Glomerular endothelial cell (primary cell): Measurements from ENCODE around the gene C18orf63. TPM values are rescaled to one million over a fixed set of nuclear protein-coding genes. Genes with fewer than 3 reads are reported as not detected.
A peak's percentile ranks its signal among the peaks of the same experiment; 100 is the strongest.
"Not testable (repeated sequence)": the region's sequence is repeated elsewhere in the genome, so short reads cannot be mapped to it uniquely, and the experiment has no call there.

Source experiments
- DNase-seq: peaks from one replicate; pipeline ENCODE4 v3.0.0-alpha.2; 2011; ENCODE audit warnings: low read depth, low spot score; ENCODE audit errors: extremely low read depth
- total RNA-seq: library from RNA; depleted of rRNA; stranded (reverse); fragments of >200 nt; gene quantifications from 2 replicates; pipeline ENCODE4 v1.2.3, GENCODE V29; 2015

C18orf63 gene
- total RNA-seq, 1 donor from 2014 or later, result not detected

- no peak for DNase-seq
Measured at GRCh38 chr18:74326231-74326630, 10.6 kb downstream of the C18orf63 start.

DNA sequence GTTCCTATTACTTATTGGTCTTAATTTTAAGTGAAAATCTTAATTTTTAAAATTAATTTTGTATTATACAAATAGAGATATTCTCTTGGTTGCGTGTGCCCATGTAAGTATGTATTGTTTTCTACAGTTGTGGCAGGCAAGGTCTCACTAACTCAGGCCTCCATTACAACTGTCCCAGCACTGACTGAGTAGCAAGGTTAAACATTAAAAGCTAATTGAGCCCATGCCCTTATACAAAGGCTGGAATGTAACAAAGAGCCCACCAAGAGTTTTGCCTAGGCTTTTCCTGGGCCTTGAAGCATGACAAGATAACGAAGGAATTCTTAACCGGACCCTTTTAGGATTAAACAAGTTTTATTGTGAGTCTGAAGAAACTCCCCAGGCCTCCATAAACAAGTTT lies 11.2 kb downstream of the C18orf63 start:
- DNase-seq, result not testable (repeated sequence)

- DNase-seq, result no peak
Measured at GRCh38 chr18:74328206-74328605, 12.6 kb downstream of the C18orf63 start.

DNA sequence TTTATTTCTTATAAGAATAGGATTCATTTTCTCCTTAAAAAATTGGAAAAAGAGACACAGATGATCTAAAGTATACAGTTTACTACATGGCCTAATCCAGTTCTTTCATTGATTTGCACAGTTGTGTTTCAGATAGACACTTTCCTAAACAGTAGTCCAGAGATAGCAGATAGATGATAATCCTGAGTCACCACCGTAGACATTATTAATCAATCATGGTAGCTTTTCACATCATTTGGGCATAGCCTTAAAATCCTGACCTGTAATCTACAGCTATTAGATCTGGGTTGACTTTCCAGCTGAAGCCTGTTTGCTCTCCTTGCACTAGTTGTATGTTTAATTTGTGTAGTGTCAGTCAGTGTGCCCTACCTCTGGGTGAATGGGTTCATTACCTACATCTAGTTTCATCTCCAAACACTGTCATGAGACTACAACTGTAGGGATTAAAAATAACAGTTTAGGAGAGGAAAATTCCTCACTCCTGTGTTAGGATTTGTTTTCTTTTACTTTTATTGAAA lies 14.1 kb downstream of the C18orf63 start:
- DNase-seq, result no peak

DNA sequence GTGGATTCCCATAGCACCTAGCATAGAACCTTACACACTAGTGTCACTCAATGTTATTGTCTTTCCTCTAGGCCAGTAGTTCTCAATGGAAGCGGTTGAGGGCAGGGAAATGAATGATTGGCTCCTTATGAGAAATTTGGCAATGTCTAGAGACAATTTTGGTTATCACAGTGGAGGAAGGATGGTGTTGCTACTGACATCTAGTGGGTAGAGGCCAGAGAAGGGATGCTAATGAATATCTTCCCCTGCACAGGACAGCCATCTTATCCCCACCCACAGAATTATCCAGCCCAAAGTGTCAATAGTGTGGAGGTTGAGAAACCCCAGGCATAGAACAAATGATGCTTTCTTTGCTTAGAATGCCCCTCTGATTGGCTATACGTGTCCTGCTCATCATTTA lies 15.8 kb downstream of the C18orf63 start:
- DNase-seq, result no peak

DNA sequence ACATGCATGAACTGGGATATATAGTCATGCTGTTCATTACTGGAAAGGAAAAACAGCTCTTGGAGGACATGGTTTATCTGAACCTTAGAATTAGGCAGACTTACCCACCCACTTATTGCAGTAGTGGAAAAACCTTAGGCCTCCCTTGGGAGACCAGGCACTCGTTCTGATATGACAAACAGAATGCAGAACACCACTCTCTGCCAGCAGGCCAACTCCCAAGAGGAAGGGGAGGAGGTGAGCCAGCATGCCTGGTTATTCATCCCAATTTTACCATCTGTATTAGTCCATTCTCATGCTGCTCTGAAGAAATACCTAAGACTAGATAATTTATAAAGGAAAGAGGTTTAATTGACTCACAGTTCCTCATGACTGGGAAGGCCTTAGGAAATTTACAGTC lies 17.5 kb downstream of the C18orf63 start:
- no peak for DNase-seq

DNA sequence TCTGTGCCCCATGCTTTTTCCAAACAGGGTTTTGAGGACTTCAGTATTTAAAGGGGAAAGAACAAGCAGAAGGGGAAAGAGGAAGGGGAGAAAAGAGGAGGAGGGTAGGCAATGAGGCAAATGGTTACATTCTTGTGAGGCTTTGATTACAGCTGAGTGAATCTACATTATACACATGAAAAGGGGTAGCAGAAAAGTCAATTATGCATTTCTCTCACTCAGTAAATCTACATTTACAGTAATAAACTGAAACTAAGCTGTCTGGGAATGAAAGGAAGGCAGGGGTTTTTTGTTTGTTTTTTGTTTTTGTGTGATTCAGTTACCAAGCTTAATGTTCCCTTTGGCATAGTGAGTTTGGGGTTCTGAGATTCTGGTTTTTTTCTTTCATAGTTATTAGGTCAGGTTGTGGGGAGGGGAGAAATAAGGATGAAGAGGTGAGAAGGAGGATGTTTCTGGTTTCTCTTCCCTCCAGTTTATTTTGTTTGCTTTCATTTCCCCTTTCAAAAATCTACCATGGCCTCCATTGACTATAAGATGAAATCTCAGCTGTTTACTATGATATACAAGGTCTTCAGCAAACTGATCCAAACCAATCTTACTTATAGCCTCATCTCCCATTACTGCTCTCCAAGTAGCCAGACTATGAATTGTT lies 18.7 kb downstream of the C18orf63 start:
- DNase-seq, result no peak

DNA sequence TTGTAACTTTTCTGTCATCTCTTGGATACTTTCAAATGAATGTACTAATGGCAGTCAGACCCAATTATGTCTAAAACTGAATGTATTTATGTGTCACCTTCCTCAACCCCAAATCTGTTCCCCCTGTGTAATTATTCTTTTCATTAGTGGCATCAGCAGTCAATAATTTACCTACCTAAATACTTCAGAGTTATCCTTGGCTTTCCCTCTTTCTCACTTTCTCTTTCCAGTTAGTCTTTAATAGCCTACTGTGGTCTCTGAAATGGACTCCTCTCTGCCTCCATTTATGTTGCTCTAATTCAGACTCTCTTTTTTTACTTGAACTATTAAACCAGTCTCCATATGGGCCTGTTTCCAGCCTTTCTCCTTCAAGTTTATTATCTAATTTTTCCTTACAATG lies 21.0 kb downstream of the C18orf63 start:
- no peak for DNase-seq

DNA sequence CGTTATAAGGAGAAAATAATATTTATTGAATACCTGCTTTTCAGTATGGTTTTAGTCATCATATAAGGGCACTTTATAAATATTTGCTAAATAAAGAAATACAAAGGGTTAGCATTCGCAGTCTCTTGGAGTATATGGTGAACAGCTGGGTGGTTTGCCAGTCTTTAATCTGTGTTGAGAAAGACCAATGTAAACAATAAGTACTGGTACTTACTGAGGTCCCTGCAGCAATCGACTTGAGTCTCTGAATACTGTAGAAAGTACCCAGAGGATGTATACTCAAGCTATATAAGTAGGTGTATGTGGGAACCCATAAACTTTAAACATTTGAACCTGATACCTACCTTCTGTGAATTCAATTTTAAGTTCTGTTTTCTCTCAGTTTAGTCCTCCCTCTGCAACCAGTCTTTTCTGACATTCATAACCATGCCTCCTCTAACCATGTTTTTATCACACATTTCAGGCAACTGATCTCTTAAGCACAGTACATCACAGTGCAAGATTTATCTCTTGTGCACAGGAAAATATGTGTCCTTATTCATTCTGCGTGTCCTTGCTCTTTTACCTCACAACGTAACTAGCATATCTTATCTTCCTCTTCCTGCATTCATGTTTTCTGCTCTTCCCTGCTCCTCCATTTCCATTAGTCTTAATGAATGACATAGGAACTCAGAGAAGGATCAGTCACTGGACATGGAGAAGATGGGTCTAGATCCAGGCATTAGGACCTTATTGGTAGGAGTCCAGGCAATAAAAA lies 21.7 kb downstream of the C18orf63 start:
- DNase-seq, result no peak

GRCh38 chr18:74337912-74338309 lies 22.3 kb downstream of the C18orf63 start:
- DNase-seq, result no peak

DNA sequence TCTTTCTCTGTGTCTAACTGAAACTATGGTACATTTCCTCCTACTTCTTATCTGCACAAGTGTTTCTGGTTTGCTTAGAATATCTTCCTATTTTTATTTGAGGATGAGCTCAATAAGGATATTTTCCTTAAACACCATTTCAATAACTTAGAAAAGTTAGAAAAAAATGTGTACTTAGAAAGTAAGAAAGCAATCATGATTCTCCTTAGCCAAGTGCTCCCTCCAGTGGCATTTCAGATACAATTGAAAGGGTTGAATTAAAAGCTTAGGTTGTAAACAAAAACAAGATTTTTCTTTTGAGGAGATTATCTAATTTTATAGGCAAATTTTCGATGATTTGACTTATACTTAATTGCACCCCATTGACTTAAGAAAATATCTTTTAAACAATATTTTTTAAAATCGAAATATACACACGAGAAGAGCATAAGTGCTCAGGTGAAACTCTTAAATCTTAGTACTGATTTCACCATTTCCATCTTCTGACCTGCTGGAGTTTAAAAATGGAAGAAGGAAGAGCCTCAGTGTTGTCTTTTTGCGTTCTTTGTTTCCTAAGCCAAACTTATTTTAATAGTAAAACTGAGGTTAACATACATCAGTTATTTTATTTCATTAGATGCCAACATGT lies 26.9 kb downstream of the C18orf63 start:
- DNase-seq, result peak; percentile 48

- no peak for DNase-seq
Measured at GRCh38 chr18:74346206-74346605, 30.6 kb downstream of the C18orf63 start.

DNA sequence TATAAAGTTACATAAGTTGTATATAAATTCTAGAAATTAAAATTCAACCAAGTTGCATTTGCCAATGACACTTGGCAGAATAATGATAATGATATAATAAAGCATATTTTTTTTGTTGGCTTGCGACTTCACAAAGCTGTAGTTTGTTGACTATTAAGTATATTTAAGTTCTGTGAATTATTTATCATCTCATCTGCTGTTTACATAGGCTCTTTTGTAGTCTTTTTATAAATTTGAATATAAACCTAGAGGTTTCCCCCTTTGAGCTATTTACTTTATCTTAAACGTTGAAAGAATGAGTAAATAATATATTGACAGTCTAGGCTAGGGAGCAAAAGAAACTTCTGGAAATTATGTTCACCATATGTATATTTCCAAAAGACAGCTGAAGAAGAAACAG lies 32.9 kb downstream of the C18orf63 start:
- DNase-seq, result no peak

- DNase-seq, result no peak
Measured at GRCh38 chr18:74351354-74351753, 35.7 kb downstream of the C18orf63 start.

- DNase-seq, result peak; percentile 42
Measured at GRCh38 chr18:74353169-74353775, 37.6 kb downstream of the C18orf63 start.

GRCh38 chr18:74356959-74357358 lies 41.3 kb downstream of the C18orf63 start:
- no peak for DNase-seq

DNA sequence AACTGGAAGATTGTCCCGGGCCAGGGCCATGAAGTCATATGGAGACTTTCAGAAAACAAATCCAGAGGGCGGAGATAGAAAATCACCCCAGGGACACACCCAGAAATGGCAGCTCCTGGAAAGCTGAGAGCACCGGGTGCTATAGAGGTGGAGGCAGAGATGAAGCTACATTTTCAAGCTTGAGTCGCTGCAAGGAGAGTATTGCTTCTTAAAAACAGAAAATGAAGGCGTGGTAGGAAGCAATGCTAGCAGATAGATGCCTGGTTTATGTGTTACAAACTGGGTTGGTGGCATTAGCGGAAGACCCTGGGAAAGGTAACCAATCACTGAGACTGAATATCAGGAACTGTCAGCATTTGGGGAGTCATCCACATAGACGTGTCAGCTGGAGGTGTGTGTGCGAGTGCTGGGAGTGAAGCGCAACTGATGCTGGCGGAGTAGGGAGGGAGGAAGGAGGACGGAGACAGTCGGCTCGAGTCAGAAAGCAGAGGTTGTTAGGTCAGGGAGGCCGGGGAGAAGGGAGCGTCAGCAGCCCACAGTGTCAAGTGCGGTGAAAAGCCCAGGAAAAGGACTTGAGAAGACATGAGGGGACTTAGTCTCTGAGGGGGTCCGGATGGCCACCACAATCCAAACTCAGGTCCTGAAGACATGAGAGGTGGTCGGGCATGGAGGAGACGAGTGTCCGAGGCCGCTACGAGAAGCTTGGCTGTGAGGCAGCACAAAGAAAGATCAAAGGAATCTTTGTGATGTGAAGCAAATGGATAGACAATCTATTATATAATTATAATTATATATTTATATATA lies 45.4 kb downstream of the C18orf63 start:
- DNase-seq, result no peak

GRCh38 chr18:74367905-74368304 lies 52.3 kb downstream of the C18orf63 start:
- DNase-seq, result no peak

- no peak for DNase-seq
Measured at GRCh38 chr18:74368901-74369705, 53.5 kb downstream of the C18orf63 start.

GRCh38 chr18:74370115-74370514 lies 54.5 kb downstream of the C18orf63 start:
- DNase-seq, result no peak
